SH-SY5Y (cell line): Measurements from ENCODE around the gene TBKBP1.

ENCODE experiments used
- GATA2 ChIP-seq: IDR thresholded peaks from 2 replicates; pipeline ENCODE4 v1.6.1; 2011; ENCODE audit warnings: mild to moderate bottlenecking, low read depth, low read length
- GATA3 ChIP-seq: IDR thresholded peaks from 2 replicates; pipeline ENCODE4 v1.6.1; 2011; ENCODE audit warnings: low read depth, mild to moderate bottlenecking, low read length, moderate library complexity

DNA sequence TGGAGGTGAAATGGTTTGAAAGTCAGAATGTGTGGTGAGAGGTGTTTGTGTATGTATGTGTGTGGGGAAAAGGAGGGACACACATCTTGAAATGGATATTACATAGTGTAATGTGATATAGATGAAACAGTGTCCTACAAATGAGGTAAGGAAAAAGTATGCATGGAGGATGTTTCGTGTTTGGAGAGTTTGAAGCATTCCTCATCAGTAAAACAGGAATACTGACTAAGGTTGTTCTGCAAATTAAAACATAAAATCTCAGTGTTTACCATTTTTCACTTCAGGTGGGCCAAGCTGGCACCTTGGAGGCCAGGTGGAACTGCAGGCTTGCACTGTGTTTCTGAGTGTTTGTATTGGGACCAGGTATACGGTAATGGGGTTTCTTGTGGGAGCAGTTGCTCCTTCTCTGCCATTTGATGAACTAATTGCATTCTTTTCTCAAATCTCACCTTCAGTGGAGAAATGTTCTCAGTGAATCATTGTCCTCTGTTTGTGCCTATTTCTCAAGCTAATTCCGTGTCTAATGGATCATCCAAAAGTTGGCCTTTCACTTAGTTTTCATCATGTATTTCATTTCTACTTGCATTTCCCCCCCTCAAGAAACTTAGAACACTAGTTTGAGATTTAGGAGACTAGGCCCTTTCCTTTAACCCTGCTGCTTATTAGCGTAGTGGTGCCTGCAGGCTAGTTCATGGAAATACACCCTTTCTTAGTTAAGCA lies 8.2 kb upstream of the TBKBP1 start:
- TF ChIP-seq GATA2: no peak
- no peak for TF ChIP-seq GATA3
